ENCODE measurements around the gene VAC14. TPM values are rescaled to one million over a fixed set of nuclear protein-coding genes. Genes with fewer than 3 reads are reported as not detected.

The VAC14 gene
- total and polyA plus RNA-seq, 4 donors: 27.6 to 60.8 (median 50.9) TPM

DNA sequence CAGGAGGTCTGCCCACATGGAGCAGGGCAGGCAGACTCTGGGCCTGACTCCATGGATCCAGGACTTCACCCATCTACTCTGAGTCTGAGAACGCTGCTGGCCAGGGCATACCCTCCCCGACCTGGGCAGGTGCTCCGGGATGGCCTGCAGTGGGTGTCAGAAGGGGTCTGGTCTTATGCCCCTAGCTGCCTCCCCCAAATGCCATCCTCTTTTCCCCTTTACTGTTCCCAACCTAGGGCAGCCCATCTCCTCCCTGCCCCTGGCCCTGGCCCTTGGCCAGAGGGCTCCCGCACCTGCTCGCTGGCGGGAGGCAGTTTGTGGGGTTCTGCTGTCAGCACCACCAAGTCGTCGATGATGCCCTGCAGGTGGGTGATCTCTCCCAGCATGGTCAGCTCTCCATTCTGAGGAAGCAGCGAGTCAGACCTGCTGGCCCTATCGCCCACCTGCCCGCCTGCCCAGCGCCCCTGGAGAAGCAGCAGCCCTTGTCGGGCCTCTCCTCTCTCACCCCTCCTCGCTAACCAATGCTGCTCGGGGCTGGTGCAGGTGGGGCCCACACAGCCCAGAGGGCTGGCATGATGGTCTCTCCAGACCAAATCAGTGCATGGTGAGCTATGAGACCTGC, 123.3 kb downstream of the VAC14 start:
- Histone ChIP-seq H3K9me3 (ENCODE audit: control insufficient read depth in 4 of 4, insufficient read depth in 3 of 4, low read length in 3 of 4) (no peaks in the 10 kb centered on the region), H3K36me3 (ENCODE audit: control insufficient read depth in 4 of 4, insufficient read depth in 4 of 4, low read length in 4 of 4) (peaks cover 9 to 48% (median 31%) of the 10 kb centered on the region in 4 donors), H3K9ac (ENCODE audit: insufficient read depth in 1 of 2, low read length in 2 of 2) (no peak overlapping the region), H3K4me3 (no peak overlapping the region), H3K27ac (ENCODE audit: low read depth in 1 of 2, low read length in 1 of 2) (no peak overlapping the region), H3K27me3 (ENCODE audit: control insufficient read depth in 3 of 3, insufficient read depth in 3 of 3, low read length in 2 of 3) (no peaks in the 10 kb centered on the region), H3K4me1 (ENCODE audit: control insufficient read depth in 5 of 5, insufficient read depth in 5 of 5, low read length in 5 of 5) (peaks cover 0 to 22% (median 17%) of the 10 kb centered on the region in 5 donors)
- no peak for DNase-seq
- ATAC-seq (ENCODE audit: insufficient read depth, low FRiP score): no peak
- 93 to 94% methylated on average over 15 of the region's 15 CpGs for WGBS, 2 donors
- no peak for TF ChIP-seq CTCF (IDR thresholded peaks at IDR 0.05; ENCODE audit: control extremely low read depth, extremely low read depth)

- no peak for TF ChIP-seq CTCF (IDR thresholded peaks at IDR 0.05; ENCODE audit: control extremely low read depth, extremely low read depth)
- Histone ChIP-seq H3K27ac (ENCODE audit: low read depth in 1 of 2, low read length in 1 of 2) (no peak overlapping the region), H3K9me3 (ENCODE audit: control insufficient read depth in 4 of 4, insufficient read depth in 3 of 4, low read length in 3 of 4) (no peaks in the 10 kb centered on the region), H3K36me3 (ENCODE audit: control insufficient read depth in 4 of 4, insufficient read depth in 4 of 4, low read length in 4 of 4) (peaks cover 9 to 49% (median 33%) of the 10 kb centered on the region in 4 donors), H3K4me3 (no peak overlapping the region), H3K27me3 (ENCODE audit: control insufficient read depth in 3 of 3, insufficient read depth in 3 of 3, low read length in 2 of 3) (no peaks in the 10 kb centered on the region), H3K9ac (ENCODE audit: insufficient read depth in 1 of 2, low read length in 2 of 2) (no peak overlapping the region), H3K4me1 (ENCODE audit: control insufficient read depth in 5 of 5, insufficient read depth in 5 of 5, low read length in 5 of 5) (peaks cover 0 to 15% (median 10%) of the 10 kb centered on the region in 5 donors)
- DNase-seq (peak in 1 of 3 donors; percentile 11), ATAC-seq (ENCODE audit: insufficient read depth, low FRiP score) (no peak)
- 86 to 88% methylated on average over 14 of the region's 14 CpGs for WGBS, 2 donors
Observed at GRCh38 chr16:70676675-70677498, 124.1 kb downstream of the VAC14 start.

DNA sequence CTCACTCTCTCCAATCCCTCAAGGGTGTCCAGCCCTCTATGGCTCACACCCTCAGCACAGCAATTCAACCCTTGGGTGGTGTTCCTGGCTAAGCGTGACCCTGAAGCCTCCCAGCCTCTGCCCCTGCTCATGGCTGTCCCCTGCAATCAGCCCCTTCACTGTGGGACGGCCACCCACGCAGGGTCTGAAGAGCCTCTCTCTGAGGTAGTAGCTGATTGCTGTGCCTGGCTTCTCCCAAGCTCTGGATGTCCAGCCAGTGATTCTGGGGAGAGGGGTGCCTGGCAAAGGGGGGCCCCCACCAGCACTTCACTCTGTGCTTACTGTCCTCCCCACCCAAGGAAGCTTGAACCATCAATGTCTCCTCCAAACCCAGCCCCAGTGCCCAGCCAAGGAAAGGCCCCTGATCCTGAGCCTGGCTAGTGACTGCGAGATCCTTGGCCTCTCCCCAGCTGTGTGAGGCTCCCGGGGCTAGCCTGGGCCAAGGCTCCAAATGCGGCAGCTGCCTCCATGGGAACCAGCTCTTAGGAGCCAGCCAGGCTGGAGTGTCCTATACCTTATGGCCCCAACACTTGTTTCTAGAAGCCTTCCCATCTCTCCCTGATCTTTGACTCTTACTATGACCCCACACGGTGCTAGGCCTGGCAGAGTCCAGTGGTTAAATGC, 125.0 kb downstream of the VAC14 start:
- no peak for ATAC-seq (ENCODE audit: insufficient read depth, low FRiP score)
- TF ChIP-seq CTCF (IDR thresholded peaks at IDR 0.05; ENCODE audit: control extremely low read depth, extremely low read depth): no peak
- Histone ChIP-seq H3K4me1 (ENCODE audit: control insufficient read depth in 5 of 5, insufficient read depth in 5 of 5, low read length in 5 of 5) (peaks cover 0 to 6% (median 2%) of the 10 kb centered on the region in 5 donors), H3K27ac (ENCODE audit: low read depth in 1 of 2, low read length in 1 of 2) (no peak overlapping the region), H3K27me3 (ENCODE audit: control insufficient read depth in 3 of 3, insufficient read depth in 3 of 3, low read length in 2 of 3) (no peaks in the 10 kb centered on the region), H3K9ac (ENCODE audit: insufficient read depth in 1 of 2, low read length in 2 of 2) (no peak overlapping the region), H3K9me3 (ENCODE audit: control insufficient read depth in 4 of 4, insufficient read depth in 3 of 4, low read length in 3 of 4) (no peaks in the 10 kb centered on the region), H3K36me3 (ENCODE audit: control insufficient read depth in 4 of 4, insufficient read depth in 4 of 4, low read length in 4 of 4) (peaks cover 10 to 53% (median 40%) of the 10 kb centered on the region in 4 donors), H3K4me3 (no peak overlapping the region)
- WGBS, 2 donors: 88 to 93% methylated on average over 7 of the region's 7 CpGs
- no peak for DNase-seq

Data from lung (tissue), 12 donors.